Lung (tissue), 12 donors: ENCODE results near the gene PPP1R14B. TPM values are rescaled to one million over a fixed set of nuclear protein-coding genes. Genes with fewer than 3 reads are reported as not detected.

ENCODE experiments used
- ATAC-seq: fragments of 200-7000 bp; cut with Tn5 transposase; one replicate; pipeline ENCODE4 v1.9.1; 2020; ENCODE audit warnings: moderate number of reproducible peaks; ENCODE audit not compliant: insufficient read depth, low FRiP score
- DNase-seq, 3 donors: peaks; one replicate each; pipeline ENCODE4 v3.0.0-alpha.2; 2013 to 2017
- H3K27ac ChIP-seq, 2 donors: one replicate each; pipeline ENCODE4 v1.5.1; 2013; ENCODE audit warnings: mild to moderate bottlenecking in 2 of 2, moderate library complexity in 2 of 2, control low read depth in 1 of 2, inconsistent platforms in 1 of 2, low read depth in 1 of 2, low read length in 1 of 2
- H3K27me3 ChIP-seq, 3 donors: one replicate each; pipeline ENCODE4 v1.5.1; 2013; ENCODE audit warnings: low read length in 2 of 3; ENCODE audit not compliant: control insufficient read depth in 3 of 3, insufficient read depth in 3 of 3
- H3K36me3 ChIP-seq, 4 donors: one replicate each; pipeline ENCODE4 v1.5.1; 2013; ENCODE audit warnings: low read length in 4 of 4, mild to moderate bottlenecking in 1 of 4, moderate library complexity in 1 of 4; ENCODE audit not compliant: control insufficient read depth in 4 of 4, insufficient read depth in 4 of 4
- H3K4me1 ChIP-seq, 5 donors: one replicate each; pipeline ENCODE4 v1.5.1; 2013; ENCODE audit warnings: low read length in 5 of 5, mild to moderate bottlenecking in 2 of 5, moderate library complexity in 1 of 5; ENCODE audit not compliant: control insufficient read depth in 5 of 5, insufficient read depth in 5 of 5
- H3K4me3 ChIP-seq: one replicate; pipeline ENCODE4 v1.5.1; 2013; ENCODE audit warnings: mild to moderate bottlenecking, control low read depth, moderate library complexity
- H3K9ac ChIP-seq, 2 donors: one replicate each; pipeline ENCODE4 v1.5.1; 2013; ENCODE audit warnings: low read length in 2 of 2, control low read depth in 1 of 2; ENCODE audit not compliant: insufficient read depth in 1 of 2
- H3K9me3 ChIP-seq, 4 donors: one replicate each; pipeline ENCODE4 v1.5.1; 2013; ENCODE audit warnings: low read length in 3 of 4, mild to moderate bottlenecking in 1 of 4, moderate library complexity in 1 of 4; ENCODE audit not compliant: control insufficient read depth in 4 of 4, insufficient read depth in 3 of 4
- WGBS, 2 donors: extraction: QIAGEN DNeasy Blood & Tissue Kit; methylation state at CpG; one replicate each; pipeline ENCODE4 v1.1.7; 2013; 5-methylcytosine and 5-hydroxymethylcytosine counted together
- polyA plus RNA-seq, 2 donors: library from polyadenylated mRNA; stranded (reverse); fragments of 200-250 nt; gene quantifications; one replicate each; pipeline ENCODE4 v1.2.1, GENCODE V29; 2013
- total RNA-seq, 2 donors: library from RNA; depleted of rRNA in 1 of 2; stranded (reverse); fragments of >200 nt in 1 of 2; gene quantifications; one replicate each; pipeline ENCODE4 v1.2.1, GENCODE V29; 2014 to 2021
- TF ChIP-seq, protein P1 (sequence below): IDR thresholded peaks from 2 replicates; pipeline ENCODE4 v1.5.1; 2012; ENCODE audit warnings: mild to moderate bottlenecking; ENCODE audit errors: control extremely low read depth, extremely low read depth
- donor health status: control.
- donor health status: control.
- donor health status: Bipolar disorder and iron deficiency.
- donor health status: healthy.
- donor health status: DM: yes; HTN: yes; CAD: no.

PPP1R14B gene
- total and polyA plus RNA-seq, 4 donors, result 28.2 to 241 (median 152) TPM

GRCh38 chr11:64222651-64223000 is 24.1 kb downstream of the PPP1R14B start:
- H3K9ac ChIP-seq, result no peak overlapping the region
- H3K9me3 ChIP-seq, result no peaks in the 10 kb centered on the region
- H3K36me3 ChIP-seq, result peaks cover 0 to 39% (median 2%) of the 10 kb centered on the region in 4 donors
- ATAC-seq (no peak), DNase-seq (no peak)
- H3K4me1 ChIP-seq, result peaks cover 0 to 23% (median 4%) of the 10 kb centered on the region in 5 donors
- no peak overlapping the region for H3K27ac ChIP-seq
- no peak overlapping the region for H3K4me3 ChIP-seq
- 78 to 85% methylated on average over 9 of the region's 9 CpGs for WGBS, 2 donors
- TF ChIP-seq, protein P1, sequence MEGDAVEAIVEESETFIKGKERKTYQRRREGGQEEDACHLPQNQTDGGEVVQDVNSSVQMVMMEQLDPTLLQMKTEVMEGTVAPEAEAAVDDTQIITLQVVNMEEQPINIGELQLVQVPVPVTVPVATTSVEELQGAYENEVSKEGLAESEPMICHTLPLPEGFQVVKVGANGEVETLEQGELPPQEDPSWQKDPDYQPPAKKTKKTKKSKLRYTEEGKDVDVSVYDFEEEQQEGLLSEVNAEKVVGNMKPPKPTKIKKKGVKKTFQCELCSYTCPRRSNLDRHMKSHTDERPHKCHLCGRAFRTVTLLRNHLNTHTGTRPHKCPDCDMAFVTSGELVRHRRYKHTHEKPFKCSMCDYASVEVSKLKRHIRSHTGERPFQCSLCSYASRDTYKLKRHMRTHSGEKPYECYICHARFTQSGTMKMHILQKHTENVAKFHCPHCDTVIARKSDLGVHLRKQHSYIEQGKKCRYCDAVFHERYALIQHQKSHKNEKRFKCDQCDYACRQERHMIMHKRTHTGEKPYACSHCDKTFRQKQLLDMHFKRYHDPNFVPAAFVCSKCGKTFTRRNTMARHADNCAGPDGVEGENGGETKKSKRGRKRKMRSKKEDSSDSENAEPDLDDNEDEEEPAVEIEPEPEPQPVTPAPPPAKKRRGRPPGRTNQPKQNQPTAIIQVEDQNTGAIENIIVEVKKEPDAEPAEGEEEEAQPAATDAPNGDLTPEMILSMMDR, result no peak
- no peaks in the 10 kb centered on the region for H3K27me3 ChIP-seq

- TF ChIP-seq, protein P1, result no peak
- no peak for ATAC-seq
- Histone ChIP-seq H3K9ac (no peak overlapping the region), H3K4me1 (peaks cover 0 to 10% (median 0%) of the 10 kb centered on the region in 5 donors), H3K9me3 (no peaks in the 10 kb centered on the region), H3K4me3 (no peak overlapping the region), H3K27ac (no peak overlapping the region), H3K27me3 (no peaks in the 10 kb centered on the region), H3K36me3 (peaks cover 0 to 45% (median 2%) of the 10 kb centered on the region in 4 donors)
- no peak for DNase-seq
- 94 to 96% methylated on average over 14 of the region's 14 CpGs for WGBS, 2 donors
These were observed 25.9 kb downstream of the PPP1R14B start for GRCh38 chr11:64220798-64221197.

DNA sequence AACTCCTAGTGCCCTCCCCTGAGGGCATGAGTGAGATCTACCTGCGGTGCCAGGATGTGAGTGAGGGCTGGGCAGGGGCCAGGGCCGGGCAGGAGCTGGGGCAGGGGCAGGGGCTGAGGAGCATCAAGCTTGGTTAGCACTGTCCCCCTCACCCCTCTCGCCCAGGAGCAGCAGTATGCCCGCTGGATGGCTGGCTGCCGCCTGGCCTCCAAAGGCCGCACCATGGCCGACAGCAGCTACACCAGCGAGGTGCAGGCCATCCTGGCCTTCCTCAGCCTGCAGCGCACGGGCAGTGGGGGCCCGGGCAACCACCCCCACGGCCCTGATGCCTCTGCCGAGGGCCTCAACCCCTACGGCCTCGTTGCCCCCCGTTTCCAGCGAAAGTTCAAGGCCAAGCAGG is 26.5 kb downstream of the PPP1R14B start:
- peaks cover 0 to 45% (median 2%) of the 10 kb centered on the region in 4 donors for H3K36me3 ChIP-seq
- no peak overlapping the region for H3K27ac ChIP-seq
- DNase-seq (no peak), ATAC-seq (no peak)
- WGBS, 2 donors, result 92 to 95% methylated on average over 17 of the region's 17 CpGs
- H3K4me1 ChIP-seq, result peaks cover 0 to 5% (median 0%) of the 10 kb centered on the region in 5 donors
- TF ChIP-seq, protein P1, result no peak
- no peaks in the 10 kb centered on the region for H3K9me3 ChIP-seq
- H3K4me3 ChIP-seq, result no peak overlapping the region
- no peaks in the 10 kb centered on the region for H3K27me3 ChIP-seq
- H3K9ac ChIP-seq, result no peak overlapping the region

DNA sequence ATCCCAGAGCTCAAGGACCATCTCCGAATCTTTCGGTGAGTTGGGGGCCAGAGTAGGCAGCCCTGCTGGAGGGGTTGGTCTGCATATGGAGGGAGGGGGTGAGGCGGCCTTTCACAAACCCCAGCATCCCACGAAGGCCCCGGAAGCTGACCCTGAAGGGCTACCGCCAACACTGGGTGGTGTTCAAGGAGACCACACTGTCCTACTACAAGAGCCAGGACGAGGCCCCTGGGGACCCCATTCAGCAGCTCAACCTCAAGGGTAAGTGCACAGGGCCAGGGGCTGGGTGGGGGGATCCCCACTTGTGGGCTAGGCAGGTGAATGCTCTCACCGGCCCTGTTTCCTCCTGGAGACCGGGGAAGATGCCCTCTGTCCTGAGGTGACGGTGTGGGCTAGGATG is 27.0 kb downstream of the PPP1R14B start:
- no peak for DNase-seq
- no peak for ATAC-seq
- 95 to 96% methylated on average over 10 of the region's 10 CpGs for WGBS, 2 donors
- H3K4me1 ChIP-seq, result peaks cover 0 to 3% (median 0%) of the 10 kb centered on the region in 5 donors
- H3K9me3 ChIP-seq, result no peaks in the 10 kb centered on the region
- H3K27me3 ChIP-seq, result no peaks in the 10 kb centered on the region
- no peak overlapping the region for H3K27ac ChIP-seq
- peaks cover 0 to 45% (median 2%) of the 10 kb centered on the region in 4 donors for H3K36me3 ChIP-seq
- no peak overlapping the region for H3K9ac ChIP-seq
- H3K4me3 ChIP-seq, result no peak overlapping the region
- TF ChIP-seq, protein P1, result no peak
